Liver (tissue), 9 donors: ENCODE results near the gene DENND11. TPM values are rescaled to one million over a fixed set of nuclear protein-coding genes. Genes with fewer than 3 reads are reported as not detected.

Source experiments
- DNase-seq: peaks from one replicate; pipeline ENCODE4 v3.0.0-alpha.2; 2017; ENCODE audit warnings: low spot score
- H3K27ac ChIP-seq, 2 donors: one replicate each; pipeline ENCODE4 v1.7.0; 2013; ENCODE audit warnings: inconsistent platforms in 2 of 2, low read length in 2 of 2, control low read depth in 1 of 2, low read depth in 1 of 2, mild to moderate bottlenecking in 1 of 2
- H3K27me3 ChIP-seq, 4 donors: one replicate each; pipeline versions ENCODE4 v1.6.1 to v1.7.0; 2013; ENCODE audit warnings: low read length in 3 of 4, inconsistent platforms in 1 of 4, mild to moderate bottlenecking in 1 of 4, moderate library complexity in 1 of 4; ENCODE audit not compliant: control insufficient read depth in 4 of 4, insufficient read depth in 4 of 4
- H3K36me3 ChIP-seq, 4 donors: one replicate each; pipeline versions ENCODE4 v1.6.1 to v1.7.0; 2013; ENCODE audit warnings: low read length in 3 of 4, mild to moderate bottlenecking in 3 of 4, low read depth in 1 of 4, moderate library complexity in 1 of 4; ENCODE audit not compliant: control insufficient read depth in 4 of 4, insufficient read depth in 3 of 4
- H3K4me1 ChIP-seq, 4 donors: one replicate each; pipeline versions ENCODE4 v1.6.1 to v1.7.0; 2013; ENCODE audit warnings: low read length in 3 of 4, mild to moderate bottlenecking in 3 of 4, moderate library complexity in 1 of 4; ENCODE audit not compliant: control insufficient read depth in 4 of 4, insufficient read depth in 4 of 4
- H3K4me3 ChIP-seq, 3 donors: one replicate each; pipeline versions ENCODE4 v1.6.1 to v1.7.0; 2013; ENCODE audit warnings: low read length in 3 of 3, control low read depth in 1 of 3, low read depth in 1 of 3, mild to moderate bottlenecking in 1 of 3
- H3K9ac ChIP-seq, 2 donors: one replicate each; pipeline ENCODE4 v1.7.0; 2013; ENCODE audit warnings: low read length in 2 of 2, mild to moderate bottlenecking in 2 of 2, moderate library complexity in 2 of 2, control low read depth in 1 of 2, low read depth in 1 of 2
- H3K9me3 ChIP-seq, 4 donors: one replicate each; pipeline versions ENCODE4 v1.6.1 to v1.7.0; 2013; ENCODE audit warnings: low read length in 3 of 4; ENCODE audit not compliant: control insufficient read depth in 4 of 4
- ATF3 ChIP-seq: IDR thresholded peaks from 2 replicates; pipeline ENCODE4 v1.6.1; 2016; ENCODE audit warnings: antibody characterized with exemption
- CTCF ChIP-seq: fragments of 150-350 bp; IDR thresholded peaks from 2 replicates; pipeline ENCODE4 v1.5.1; 2017; ENCODE audit warnings: improper control_type of control experiment, low read depth, low read length; ENCODE audit not compliant: missing input control
- EGR1 ChIP-seq, 2 donors: IDR thresholded peaks; 2 replicates each; pipeline ENCODE4 v1.6.1; 2016 to 2018; ENCODE audit warnings: antibody characterized with exemption in 2 of 2, low read depth in 2 of 2
- FOXA1 ChIP-seq: IDR thresholded peaks from 2 replicates; pipeline ENCODE4 v1.6.1; 2016; ENCODE audit warnings: antibody characterized with exemption
- HNF4A ChIP-seq, 2 donors: conservative IDR thresholded peaks; 2 replicates each; pipeline ENCODE4 v1.6.1; 2016; ENCODE audit warnings: antibody characterized with exemption in 2 of 2, mild to moderate bottlenecking in 2 of 2
- HNF4G ChIP-seq: IDR thresholded peaks from 2 replicates; pipeline ENCODE4 v1.6.1; 2016; ENCODE audit warnings: antibody characterized with exemption
- JUND ChIP-seq, 2 donors: IDR thresholded peaks; 2 replicates each; pipeline ENCODE4 v1.6.1; 2016; ENCODE audit warnings: antibody characterized with exemption in 2 of 2
- MAX ChIP-seq: IDR thresholded peaks from 2 replicates; pipeline ENCODE4 v1.6.1; 2016; ENCODE audit warnings: antibody characterized with exemption
- NR2F2 ChIP-seq: IDR thresholded peaks from 2 replicates; pipeline ENCODE4 v1.6.1; 2016; ENCODE audit warnings: antibody characterized with exemption
- RAD21 ChIP-seq, 2 donors: IDR thresholded peaks; 2 replicates each; pipeline ENCODE4 v1.6.1; 2016; ENCODE audit warnings: antibody characterized with exemption in 2 of 2, mild to moderate bottlenecking in 2 of 2
- REST ChIP-seq: IDR thresholded peaks from 2 replicates; pipeline ENCODE4 v1.6.1; 2016; ENCODE audit warnings: antibody characterized with exemption, mild to moderate bottlenecking
- RXRA ChIP-seq, 2 donors: IDR thresholded peaks; 2 replicates each; pipeline ENCODE4 v1.6.1; 2017 to 2018; ENCODE audit warnings: antibody characterized with exemption in 2 of 2, mild to moderate bottlenecking in 1 of 2
- SP1 ChIP-seq: IDR thresholded peaks from 2 replicates; pipeline ENCODE4 v1.6.1; 2018; ENCODE audit warnings: antibody characterized with exemption, mild to moderate bottlenecking
- TAF1 ChIP-seq: conservative IDR thresholded peaks from 2 replicates; pipeline ENCODE4 v1.6.1; 2016; ENCODE audit warnings: antibody characterized with exemption, mild to moderate bottlenecking
- YY1 ChIP-seq: IDR thresholded peaks from 2 replicates; pipeline ENCODE4 v1.6.1; 2016; ENCODE audit warnings: antibody characterized with exemption, mild to moderate bottlenecking
- ZBTB33 ChIP-seq: IDR thresholded peaks from 2 replicates; pipeline ENCODE4 v1.6.1; 2016; ENCODE audit warnings: antibody characterized with exemption
- WGBS: extraction: QIAGEN DNeasy Blood & Tissue Kit; methylation state at CpG from one replicate; pipeline ENCODE4 v1.1.7; 2013; 5-methylcytosine and 5-hydroxymethylcytosine counted together
- polyA plus RNA-seq, 2 donors: library from polyadenylated mRNA; stranded (reverse) in 1 of 2; unstranded in 1 of 2; fragments of 200-250 nt in 1 of 2; fragments of >200 nt in 1 of 2; fragmentation: Nextera tagmentation in 1 of 2; extraction: Ambion mirVana in 1 of 2; gene quantifications; one replicate each; pipeline versions ENCODE4 v1.2.1 to v1.2.3, GENCODE V29; 2013 to 2015
- total RNA-seq, 2 donors: library from RNA; depleted of rRNA; stranded (reverse); fragments of >200 nt; gene quantifications; one replicate each; pipeline ENCODE4 v1.2.3, GENCODE V29; 2014
- donor health status: healthy.
- donor health status: healthy.
- donor health status: healthy.
- donor health status: healthy.
- donor health status: healthy.

Gene DENND11
- total and polyA plus RNA-seq, 4 donors = 8.4 to 48.4 (median 12.8) TPM

GRCh38 chr7:141710301-141710700 lies 8.3 kb upstream of the DENND11 start (continued):
- no peak for TF ChIP-seq ZBTB33

GRCh38 chr7:141709749-141710148 lies 7.8 kb upstream of the DENND11 start:
- no peak overlapping the region for H3K4me3 ChIP-seq
- H3K9me3 ChIP-seq = no peaks in the 10 kb centered on the region
- H3K27me3 ChIP-seq = no peaks in the 10 kb centered on the region
- no peak for DNase-seq
- no peak for TF ChIP-seq ATF3
- TF ChIP-seq NR2F2 = no peak
- TF ChIP-seq ZBTB33 = no peak
- no peak for TF ChIP-seq SP1
- no peak for TF ChIP-seq HNF4A (conservative IDR thresholded peaks at IDR 0.05)
- no peak for TF ChIP-seq YY1
- no peak for TF ChIP-seq TAF1
- TF ChIP-seq MAX = no peak
- no peak for TF ChIP-seq RXRA (IDR thresholded peaks at IDR 0.05)
- TF ChIP-seq CTCF = no peak
- TF ChIP-seq REST = no peak
- TF ChIP-seq HNF4G = no peak
- TF ChIP-seq EGR1 (IDR thresholded peaks at IDR 0.05; ENCODE audit: low read depth in 2 of 2) = no peak
- TF ChIP-seq RAD21 (IDR thresholded peaks at IDR 0.05) = no peak
- no peak for TF ChIP-seq JUND (IDR thresholded peaks at IDR 0.05)
- TF ChIP-seq FOXA1 = no peak
- no peaks in the 10 kb centered on the region for H3K36me3 ChIP-seq
- H3K27ac ChIP-seq = no peak overlapping the region
- H3K9ac ChIP-seq = no peak overlapping the region
- no peaks in the 10 kb centered on the region for H3K4me1 ChIP-seq
- WGBS = 91% methylated on average over 4 of the region's 4 CpGs
